ENCODE data around the gene SPACA9. TPM values are rescaled to one million over a fixed set of nuclear protein-coding genes. Genes with fewer than 3 reads are reported as not detected.

The SPACA9 gene
- polyA plus RNA-seq, 1 experiment: 3.6 TPM

- Histone ChIP-seq H3K9me3 (ENCODE audit: control insufficient read depth, insufficient read depth, low read length) (no peaks in the 10 kb centered on the region), H3K4me3 (ENCODE audit: low read depth, low read length) (no peak overlapping the region), H3K27ac (ENCODE audit: low read depth, low read length) (no peak overlapping the region), H3K27me3 (ENCODE audit: control insufficient read depth, insufficient read depth, low read length) (no peaks in the 10 kb centered on the region)
- no peak for DNase-seq (ENCODE audit: low read depth, low spot score)
- CTCF ChIA-PET: interaction anchor here (5.3 kb wide), 1 partner anchor 8 kb away, joined by 35 read pairs; no protein-coding TSS in a partner anchor
- POLR2A ChIA-PET: no interaction called here
- TF ChIP-seq CTCF (IDR thresholded peaks at IDR 0.05; ENCODE audit: low read depth, low read length): no peak
Observed at GRCh38 chr9:132909311-132909710, 30.6 kb downstream of the SPACA9 start.

DNA sequence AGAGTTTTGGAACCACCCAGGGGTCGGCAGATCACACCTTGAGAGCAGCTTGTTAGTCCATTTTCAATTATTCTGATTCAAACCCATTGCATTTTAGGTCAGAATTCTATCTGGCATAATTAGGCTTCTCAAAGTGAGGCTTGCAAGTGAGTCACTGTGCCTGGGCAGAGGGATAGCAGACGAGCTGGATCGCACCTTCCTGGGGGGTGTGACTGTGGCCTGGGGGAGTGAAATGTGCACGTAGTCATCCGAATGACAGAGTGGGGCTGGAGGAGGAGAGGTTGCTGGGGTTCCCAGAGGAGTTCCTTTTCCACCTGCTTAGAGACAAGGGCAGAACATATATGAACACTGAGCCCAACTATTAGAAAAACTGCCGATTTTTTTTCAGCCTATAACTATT, 31.7 kb downstream of the SPACA9 start:
- Histone ChIP-seq H3K27me3 (ENCODE audit: control insufficient read depth, insufficient read depth, low read length) (no peaks in the 10 kb centered on the region), H3K27ac (ENCODE audit: low read depth, low read length) (no peak overlapping the region), H3K9me3 (ENCODE audit: control insufficient read depth, insufficient read depth, low read length) (no peaks in the 10 kb centered on the region), H3K4me3 (ENCODE audit: low read depth, low read length) (no peak overlapping the region)
- POLR2A ChIA-PET: no interaction called here
- DNase-seq (ENCODE audit: low read depth, low spot score): no peak
- TF ChIP-seq CTCF (IDR thresholded peaks at IDR 0.05; ENCODE audit: low read depth, low read length): no peak
- CTCF ChIA-PET: interaction anchor here (0.8 to 5.3 kb wide), 2 partner anchors 9 to 35 kb away, joined by 3 to 35 read pairs; no protein-coding TSS in a partner anchor

- TF ChIP-seq CTCF (IDR thresholded peaks at IDR 0.05; ENCODE audit: low read depth, low read length): no peak
- Histone ChIP-seq H3K27me3 (ENCODE audit: control insufficient read depth, insufficient read depth, low read length) (no peaks in the 10 kb centered on the region), H3K9me3 (ENCODE audit: control insufficient read depth, insufficient read depth, low read length) (no peaks in the 10 kb centered on the region), H3K4me3 (ENCODE audit: low read depth, low read length) (no peak overlapping the region), H3K27ac (ENCODE audit: low read depth, low read length) (no peak overlapping the region)
- ChIA-PET CTCF (interaction anchor here (5.3 kb wide), 1 partner anchor 11 kb away, joined by 35 read pairs; no protein-coding TSS in a partner anchor), POLR2A (no interaction called here)
- no peak for DNase-seq (ENCODE audit: low read depth, low spot score)
Observed at GRCh38 chr9:132912131-132912530, 33.4 kb downstream of the SPACA9 start.

DNA sequence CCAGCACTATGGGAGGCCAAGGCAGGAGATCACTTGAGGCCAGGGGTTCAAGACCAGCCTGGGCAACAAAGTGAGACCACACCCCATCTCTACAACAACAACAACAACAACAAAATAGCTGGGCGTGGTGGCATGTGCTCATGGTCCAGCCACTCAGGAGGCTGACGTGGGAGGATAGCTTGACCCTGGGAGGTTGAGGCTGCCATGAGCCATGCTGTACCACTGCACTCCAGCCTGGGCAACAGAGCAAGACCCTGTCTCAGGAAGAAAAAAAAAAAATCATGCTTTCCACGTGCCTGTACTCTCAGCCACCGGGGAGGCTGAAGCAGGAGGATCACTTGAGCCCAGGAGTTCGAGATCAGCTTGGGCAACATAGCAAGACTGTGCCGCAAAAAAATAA, 36.2 kb downstream of the SPACA9 start:
- DNase-seq (ENCODE audit: low read depth, low spot score): no peak
- Histone ChIP-seq H3K27ac (ENCODE audit: low read depth, low read length) (no peak overlapping the region), H3K9me3 (ENCODE audit: control insufficient read depth, insufficient read depth, low read length) (no peaks in the 10 kb centered on the region), H3K4me3 (ENCODE audit: low read depth, low read length) (no peak overlapping the region), H3K27me3 (ENCODE audit: control insufficient read depth, insufficient read depth, low read length) (no peaks in the 10 kb centered on the region)
- CTCF ChIA-PET: interaction anchor here (1.0 to 1.8 kb wide), 2 partner anchors 12 to 13 kb away, joined by 6 to 9 read pairs; no protein-coding TSS in a partner anchor
- POLR2A ChIA-PET: interaction anchor here (0.8 kb wide), 1 partner anchor 32 kb away, joined by 5 read pairs; no protein-coding TSS in a partner anchor
- no peak for TF ChIP-seq CTCF (IDR thresholded peaks at IDR 0.05; ENCODE audit: low read depth, low read length)

DNA sequence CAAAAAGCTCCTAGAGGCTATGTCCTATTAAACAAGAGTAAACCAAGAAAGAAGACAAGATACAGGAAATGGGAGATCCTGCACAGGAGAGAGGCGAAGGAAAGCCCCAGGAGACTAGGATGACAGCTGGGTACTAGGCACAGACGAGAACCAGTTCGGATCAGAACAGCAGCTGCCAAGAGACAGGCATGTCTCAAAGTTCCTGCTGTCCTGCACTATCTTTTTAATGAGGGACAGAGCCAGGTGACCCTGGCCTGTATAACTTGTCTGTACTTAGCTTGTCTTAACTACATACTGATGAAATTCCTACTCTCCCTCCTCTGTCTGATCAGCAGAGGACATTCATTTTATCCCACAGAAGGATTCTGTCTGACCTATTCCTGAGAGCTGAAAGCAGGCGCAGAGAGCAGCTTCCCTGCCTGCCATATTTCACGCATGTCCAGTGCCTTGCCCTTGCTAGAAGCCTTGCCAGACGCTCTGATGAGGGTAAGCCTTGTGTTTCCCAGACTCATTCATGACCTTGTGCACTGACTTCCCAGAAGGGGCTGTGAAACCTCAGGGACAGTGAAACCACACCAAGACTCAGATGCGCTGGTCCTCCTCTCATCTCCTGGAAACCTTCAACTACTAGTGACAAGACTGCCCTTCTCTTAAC, 41.0 kb downstream of the SPACA9 start:
- H3K9me3 ChIP-seq (ENCODE audit: control insufficient read depth, insufficient read depth, low read length): no peaks in the 10 kb centered on the region
- CTCF ChIA-PET: interaction anchor here (1.4 to 4.3 kb wide), 3 partner anchors 17 to 228 kb away, joined by 3 to 39 read pairs (median 4); no protein-coding TSS in a partner anchor
- H3K4me3 ChIP-seq (ENCODE audit: low read depth, low read length): no peak overlapping the region
- no peak overlapping the region for H3K27ac ChIP-seq (ENCODE audit: low read depth, low read length)
- no peaks in the 10 kb centered on the region for H3K27me3 ChIP-seq (ENCODE audit: control insufficient read depth, insufficient read depth, low read length)
- DNase-seq (ENCODE audit: low read depth, low spot score): no peak
- TF ChIP-seq CTCF (IDR thresholded peaks at IDR 0.05; ENCODE audit: low read depth, low read length): no peak
- POLR2A ChIA-PET: no interaction called here
